Right ventricle myocardium superior (tissue), 1 donor: ENCODE data around the gene ZBTB20. TPM values are rescaled to one million over a fixed set of nuclear protein-coding genes. Genes with fewer than 3 reads are reported as not detected.

ENCODE experiments used
- ATAC-seq: fragments of 200-7000 bp; cut with Tn5 transposase; one replicate; pipeline ENCODE4 v1.9.1; 2020; ENCODE audit warnings: mild to moderate bottlenecking; ENCODE audit not compliant: poor library complexity
- DNase-seq: peaks from one replicate; pipeline ENCODE4 v3.0.0-alpha.2; 2020
- intact Hi-C: fragments of 100-400 bp; cut with DNase I; formaldehyde crosslinking; loops from one replicate; pipeline ENCODE4 v1.11.2; 2022
- total RNA-seq: library from RNA; stranded (reverse); fragmentation: NEBNext Ultra II Directional; extraction: Animal tissue kit (Norgen Biotek cat#: 25700); gene quantifications from one replicate; pipeline ENCODE4 v1.2.1, GENCODE V29; 2021
- donor health status: DM: no; HTN: yes; CAD: no; lungs with severe emphysema.

The ZBTB20 gene
- total RNA-seq, 1 donor from 2014 or later = 53.4 TPM

DNA sequence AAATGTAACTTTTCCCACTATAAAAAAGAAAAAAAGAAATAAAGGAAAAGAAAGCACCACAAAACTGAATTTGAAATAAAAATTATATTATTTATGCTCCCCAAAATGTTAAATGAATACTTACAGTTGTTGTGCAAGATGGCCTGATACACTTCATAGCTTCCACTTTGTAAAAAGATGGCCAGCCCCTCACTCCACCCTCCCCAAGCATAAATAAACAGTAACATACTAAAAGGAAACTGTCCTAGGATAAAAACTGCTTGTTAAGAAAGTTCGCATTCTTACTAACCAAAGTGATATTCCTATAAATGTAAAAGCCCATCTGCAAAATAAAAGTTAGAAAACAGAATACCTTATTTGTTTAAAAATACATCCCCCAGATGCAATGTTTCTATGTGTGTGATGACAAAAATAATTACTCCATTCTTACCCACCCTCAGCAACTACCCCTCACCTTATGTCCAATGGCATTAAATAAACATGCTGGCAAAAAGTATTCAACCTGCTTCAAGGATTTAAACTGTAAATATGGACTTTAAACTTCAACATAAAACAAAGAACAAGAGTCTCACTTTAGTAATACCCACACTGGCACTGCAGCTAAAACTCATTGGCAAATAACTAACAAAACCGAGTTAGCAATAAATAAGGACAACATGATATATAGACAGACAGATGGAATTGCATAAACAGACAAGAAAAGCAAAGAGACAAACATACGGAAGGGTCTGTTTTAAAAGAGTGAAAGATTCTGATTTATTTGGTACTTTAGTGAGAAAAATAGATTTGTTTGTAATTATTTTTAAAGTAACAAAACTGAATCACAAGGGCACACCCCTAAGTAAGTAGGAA, 47.7 kb downstream of the ZBTB20 start:
- ATAC-seq = no peak
- intact Hi-C loops = loop anchor here (5.0 kb wide), 1 partner anchor 267 kb away; no protein-coding TSS in a partner anchor

DNA sequence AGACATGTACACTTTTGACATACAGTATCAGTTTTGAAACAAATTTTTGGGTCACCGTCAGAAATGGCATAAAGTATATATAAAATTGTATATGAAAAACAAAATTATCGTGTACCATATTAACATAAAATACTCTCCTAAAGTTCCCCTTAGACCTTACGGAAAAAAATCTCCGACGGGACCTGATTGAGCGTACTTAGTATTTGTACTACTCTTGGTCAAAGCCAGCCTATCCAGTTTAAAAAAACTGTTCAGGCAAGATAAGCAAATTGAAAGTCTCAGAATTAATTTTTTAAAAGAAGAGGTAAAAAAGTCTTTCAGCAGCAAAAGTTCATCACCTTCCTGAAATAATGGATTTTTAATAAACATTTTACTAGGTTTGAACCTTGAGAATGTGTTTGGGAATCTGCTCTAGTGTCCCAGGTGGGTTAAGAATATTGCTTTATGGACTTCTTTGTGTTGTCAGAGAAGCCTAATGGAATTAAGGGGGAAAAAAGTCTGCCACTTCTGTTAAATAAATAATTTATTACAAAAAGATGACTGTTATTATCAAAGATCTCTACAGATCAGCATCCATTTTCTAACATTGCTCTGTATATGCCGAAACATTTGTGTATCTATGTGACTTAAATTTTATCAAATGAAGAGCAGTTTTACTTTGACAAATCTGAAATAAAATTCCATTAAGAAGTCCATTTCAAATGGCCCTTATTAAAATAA, 48.6 kb downstream of the ZBTB20 start:
- intact Hi-C loops = loop anchor here (5.0 kb wide), 1 partner anchor 266 kb away; no protein-coding TSS in a partner anchor
- ATAC-seq (no peak), DNase-seq (no peak)

More for the DNA sequence above, 47.7 kb downstream of the ZBTB20 start:
- DNase-seq = no peak

DNA sequence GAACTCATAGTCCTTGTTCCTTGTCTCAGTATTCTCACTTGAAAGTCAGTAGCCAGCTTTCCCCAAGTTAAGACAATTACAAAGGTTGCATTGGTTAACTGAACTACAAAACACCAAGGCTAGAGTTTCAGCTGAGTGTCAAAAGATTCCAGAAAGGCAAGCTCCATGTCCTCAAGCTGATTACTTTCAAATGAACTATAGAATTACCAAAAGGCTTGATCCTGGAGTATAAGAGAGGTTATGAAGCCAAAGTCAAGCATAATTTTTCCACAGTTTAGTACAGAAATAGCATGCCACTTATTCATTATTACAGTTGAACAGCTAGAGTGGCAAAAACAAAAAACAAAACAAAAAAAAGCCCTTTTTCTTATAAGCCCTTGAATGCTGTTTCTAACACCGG, 51.9 kb downstream of the ZBTB20 start:
- ATAC-seq = no peak
- intact Hi-C loops = loop anchor here (5.0 kb wide), 1 partner anchor 263 kb away; no protein-coding TSS in a partner anchor
- DNase-seq = no peak

DNA sequence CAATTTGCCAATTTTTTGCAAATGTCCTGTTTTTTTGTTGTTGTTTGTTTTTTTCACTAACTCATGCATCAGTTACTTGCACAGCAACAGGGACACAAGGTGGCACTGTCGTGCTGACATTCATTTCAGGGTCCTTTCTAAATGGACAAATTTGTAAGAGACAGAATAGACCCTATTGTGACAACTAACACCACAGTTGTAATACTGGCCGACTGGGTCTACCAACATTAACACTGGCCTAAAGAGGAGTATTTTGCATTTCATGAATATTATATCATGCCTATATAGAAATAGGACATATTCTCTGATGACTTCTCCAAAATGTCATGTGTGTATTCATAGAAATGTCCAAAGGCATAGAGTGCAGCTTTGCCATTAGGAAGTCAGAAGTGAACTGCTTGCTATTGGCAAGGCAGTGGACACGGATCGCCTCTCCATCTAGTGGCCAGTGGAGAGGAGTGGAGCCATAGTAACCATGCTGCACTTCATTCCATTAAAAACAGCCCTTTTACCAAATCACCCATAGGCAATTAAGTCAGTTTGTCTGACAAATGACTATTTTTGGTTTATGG, 54.8 kb downstream of the ZBTB20 start:
- ATAC-seq (peak; percentile 97), DNase-seq (peak; percentile 72)
- intact Hi-C loops = no loop called here

DNA sequence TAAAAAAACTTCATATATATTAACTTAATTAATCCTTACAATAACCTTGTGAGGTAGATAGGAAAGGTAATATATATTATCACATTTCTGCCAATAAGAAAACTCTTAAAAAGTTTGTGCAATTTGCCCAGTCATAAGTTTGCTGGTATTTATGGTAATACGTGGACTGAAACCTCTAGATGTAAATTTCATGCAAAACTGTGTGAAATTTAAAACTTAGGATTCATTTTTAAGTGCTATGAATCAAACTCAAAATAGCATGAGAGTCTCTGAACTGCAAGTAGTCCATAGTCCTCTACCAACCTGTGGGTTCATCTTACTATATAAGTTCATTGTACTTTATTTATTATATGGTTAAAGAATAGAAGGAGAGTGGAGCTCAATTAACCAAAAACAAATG, 56.4 kb downstream of the ZBTB20 start:
- DNase-seq = no peak
- intact Hi-C loops = no loop called here

DNA sequence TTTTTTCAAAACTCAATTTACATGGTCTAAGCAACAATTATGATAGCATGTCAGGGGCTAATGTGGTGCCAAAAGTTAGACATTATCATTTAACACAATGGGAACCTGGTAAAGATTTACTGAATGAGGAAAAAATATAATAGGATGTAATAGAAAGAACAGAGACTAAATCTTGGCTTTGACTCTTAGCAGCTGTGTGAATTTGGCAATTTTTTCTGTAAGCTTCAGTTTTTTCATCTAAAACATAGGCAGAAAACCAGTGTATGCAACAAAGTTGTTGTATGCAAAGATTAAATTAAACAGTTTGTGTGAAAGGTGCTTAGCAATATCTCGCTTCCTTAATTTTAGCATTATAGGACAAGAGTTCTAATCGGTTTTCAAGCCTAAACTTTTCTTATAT, 57.6 kb downstream of the ZBTB20 start:
- intact Hi-C loops = no loop called here
- DNase-seq (no peak), ATAC-seq (no peak)

More for the DNA sequence above, 56.4 kb downstream of the ZBTB20 start:
- no peak for ATAC-seq

DNA sequence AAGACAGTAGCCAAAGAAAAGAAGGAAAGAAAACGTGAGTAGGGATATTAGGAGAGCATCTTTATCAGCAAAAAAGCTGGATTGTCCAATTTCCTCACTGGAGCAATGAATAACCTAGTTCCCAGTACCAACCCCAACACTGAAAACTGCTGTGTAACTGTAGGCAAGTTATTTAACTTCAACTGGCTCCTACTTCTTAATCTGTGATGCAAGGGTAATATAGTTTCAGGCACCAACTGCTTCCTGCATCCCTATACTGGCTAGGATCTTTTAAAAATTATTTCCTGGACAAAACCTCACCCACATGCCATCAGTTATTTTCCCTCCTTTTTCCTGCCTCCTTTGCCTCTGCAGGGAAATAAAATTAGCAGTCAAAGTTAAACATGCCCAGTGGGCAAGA, 59.6 kb downstream of the ZBTB20 start:
- DNase-seq = no peak
- no peak for ATAC-seq
- intact Hi-C loops = no loop called here

DNA sequence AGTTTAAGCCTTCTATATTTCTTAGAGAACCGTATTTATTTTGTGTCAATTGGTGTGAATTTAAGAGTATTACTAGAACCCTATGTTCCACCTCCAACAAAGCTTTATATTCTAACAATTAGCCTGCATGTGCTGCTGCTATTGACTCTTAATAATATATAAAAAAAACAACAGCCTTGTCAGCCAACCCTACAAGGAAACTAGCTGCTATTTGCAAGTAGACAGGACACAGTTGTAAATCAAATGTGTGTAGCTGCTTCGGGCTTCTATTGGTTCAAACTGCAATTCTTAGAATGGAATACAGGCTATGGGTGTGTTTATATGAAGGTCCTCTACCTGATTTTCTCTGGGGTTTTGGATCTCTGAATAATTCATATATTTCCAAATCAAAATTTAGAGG, 60.7 kb downstream of the ZBTB20 start:
- ATAC-seq (no peak), DNase-seq (no peak)
- intact Hi-C loops = no loop called here

DNA sequence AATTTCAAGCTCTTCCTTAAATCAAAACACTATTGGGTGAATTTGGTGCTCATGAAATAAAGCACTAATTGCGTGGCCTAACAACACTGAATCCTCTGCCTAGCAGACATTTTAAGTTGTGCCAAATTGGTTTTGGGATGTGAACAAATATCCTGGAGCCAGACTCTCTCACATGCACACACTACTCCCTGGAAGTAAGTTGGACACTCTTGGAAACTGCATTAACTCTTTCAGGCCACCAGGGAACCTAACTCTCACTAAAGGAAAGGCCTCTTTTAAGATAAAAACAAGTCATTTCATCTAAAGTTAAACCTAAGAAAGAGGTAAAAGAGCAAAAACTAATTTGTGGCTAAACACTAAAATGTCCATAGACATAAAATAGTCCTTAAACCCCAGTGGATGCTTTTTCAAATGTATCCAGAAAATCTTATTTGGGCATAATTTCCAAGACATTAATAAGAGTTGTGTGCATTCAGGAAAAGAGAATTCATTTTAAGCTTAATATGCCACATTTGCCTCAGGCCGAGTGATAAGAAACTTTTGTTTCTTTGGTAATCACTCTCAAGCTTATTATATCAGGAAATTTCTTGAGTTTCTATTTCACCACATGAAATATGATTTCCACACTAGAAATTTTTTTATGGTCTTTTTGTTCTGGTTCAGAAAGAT, 61.8 kb downstream of the ZBTB20 start:
- peak; percentile 77 for ATAC-seq
- intact Hi-C loops = no loop called here

DNA sequence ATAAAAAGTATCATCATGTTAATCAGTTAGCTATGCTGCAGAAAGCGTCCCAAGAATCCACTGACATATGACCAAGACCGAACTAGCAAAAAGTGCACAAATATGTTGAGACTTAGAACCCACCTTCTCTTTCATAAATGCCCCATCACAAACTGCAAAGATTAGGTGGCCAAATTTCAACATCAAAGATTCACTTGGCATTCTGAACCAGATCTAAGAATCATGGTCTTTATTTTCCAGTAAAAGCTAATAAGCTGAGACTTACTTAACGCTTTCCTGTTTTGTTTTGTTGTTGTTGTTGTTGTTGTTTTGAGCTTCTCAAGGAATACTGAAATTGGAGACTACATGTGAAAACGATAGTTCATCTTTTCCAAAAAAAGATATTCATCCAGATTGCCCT, 62.4 kb downstream of the ZBTB20 start:
- ATAC-seq = peak; percentile 11
- intact Hi-C loops = no loop called here
- no peak for DNase-seq

More for the DNA sequence above, 61.8 kb downstream of the ZBTB20 start:
- DNase-seq = no peak

DNA sequence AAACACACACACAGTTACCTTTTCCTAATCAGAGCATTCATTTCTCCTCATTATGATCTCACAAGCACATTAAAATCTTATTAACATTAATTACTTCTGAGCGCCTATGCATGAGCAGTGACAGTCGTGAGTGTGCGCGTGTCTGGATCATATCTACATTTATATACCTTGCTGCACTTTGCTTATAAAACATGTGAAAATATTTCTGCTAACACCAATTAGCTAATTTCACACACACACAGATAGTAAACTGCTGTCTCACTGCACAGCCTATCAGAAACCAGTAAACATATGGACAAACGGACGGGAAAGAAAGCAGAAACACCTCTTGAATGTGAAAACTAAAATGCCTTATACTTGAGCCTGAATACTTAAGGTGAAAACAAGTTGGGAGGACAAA, 64.8 kb downstream of the ZBTB20 start:
- intact Hi-C loops = no loop called here
- no peak for ATAC-seq

DNA sequence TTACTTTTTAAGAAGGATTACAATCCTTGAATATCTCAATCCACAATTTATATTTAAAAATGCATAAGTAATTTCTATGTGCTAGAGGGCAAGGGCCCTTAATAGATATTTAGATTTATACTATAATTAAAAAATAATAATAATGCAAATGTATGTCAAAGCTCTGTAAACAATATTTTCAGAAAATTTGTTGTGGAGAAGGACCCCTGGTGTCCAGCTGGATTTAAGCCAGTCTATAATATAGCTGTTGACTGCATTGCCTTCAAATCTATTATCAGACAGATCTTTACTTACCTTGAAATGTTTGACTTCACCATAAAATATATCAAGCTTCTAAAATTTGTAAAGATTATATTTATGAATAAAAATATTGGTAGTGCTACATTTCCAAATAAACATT, 65.6 kb downstream of the ZBTB20 start:
- no peak for ATAC-seq
- DNase-seq = no peak
- intact Hi-C loops = no loop called here

More for the DNA sequence above, 64.8 kb downstream of the ZBTB20 start:
- no peak for DNase-seq

DNA sequence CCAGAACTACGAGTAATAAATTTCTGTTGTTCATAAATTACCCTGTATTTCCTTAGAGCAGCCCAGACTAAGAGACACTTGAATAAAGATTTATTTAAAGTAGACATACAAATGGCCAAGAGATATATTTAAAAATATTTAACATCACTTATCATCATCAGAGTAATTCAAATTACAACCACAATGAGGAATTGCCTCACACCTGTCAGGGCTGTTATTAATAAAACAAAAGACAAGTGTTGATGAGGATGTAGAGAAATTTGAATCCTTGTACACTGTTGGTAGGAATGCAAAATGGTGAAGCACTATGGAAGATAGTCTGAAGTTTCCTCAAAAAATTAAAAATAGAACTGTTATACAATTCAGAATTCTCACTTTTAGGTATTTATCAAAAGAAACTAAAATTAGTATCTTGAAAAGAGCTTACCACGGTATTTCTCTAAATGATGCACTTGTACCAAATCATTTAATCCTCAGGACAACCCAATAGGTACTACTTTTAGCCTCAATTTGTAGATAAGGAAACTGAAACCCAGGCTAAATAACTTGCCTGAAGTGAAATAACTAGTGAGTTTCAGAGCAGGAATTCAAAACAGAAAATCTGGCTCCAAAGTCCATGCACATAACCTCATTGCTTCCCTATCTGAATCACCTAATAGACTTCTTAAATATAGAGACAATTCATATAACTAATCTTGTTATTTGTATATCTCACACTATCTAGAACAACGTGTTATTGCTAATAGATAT, 69.4 kb downstream of the ZBTB20 start:
- intact Hi-C loops = no loop called here
- DNase-seq = no peak

DNA sequence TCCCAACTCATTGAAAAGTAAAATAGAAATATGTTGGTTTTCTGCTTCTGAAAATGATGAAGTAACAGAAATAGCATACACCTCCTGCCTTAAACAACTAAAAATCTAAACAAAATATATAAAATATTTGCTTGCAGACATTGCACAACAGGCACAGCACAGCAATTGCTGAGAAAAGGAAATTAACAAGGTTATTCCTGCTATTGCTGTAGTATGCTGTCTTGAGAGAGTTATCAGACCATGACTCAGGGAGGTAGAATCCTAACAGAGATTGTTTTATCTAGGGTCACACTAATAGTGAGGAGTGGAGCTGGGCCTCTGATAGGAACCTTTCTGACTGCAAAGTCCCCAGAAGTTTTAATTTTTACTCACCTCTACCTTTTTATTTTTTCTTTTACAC, 72.6 kb downstream of the ZBTB20 start:
- intact Hi-C loops = no loop called here
- DNase-seq (no peak), ATAC-seq (no peak)

More for the DNA sequence above, 69.4 kb downstream of the ZBTB20 start:
- ATAC-seq = no peak

DNA sequence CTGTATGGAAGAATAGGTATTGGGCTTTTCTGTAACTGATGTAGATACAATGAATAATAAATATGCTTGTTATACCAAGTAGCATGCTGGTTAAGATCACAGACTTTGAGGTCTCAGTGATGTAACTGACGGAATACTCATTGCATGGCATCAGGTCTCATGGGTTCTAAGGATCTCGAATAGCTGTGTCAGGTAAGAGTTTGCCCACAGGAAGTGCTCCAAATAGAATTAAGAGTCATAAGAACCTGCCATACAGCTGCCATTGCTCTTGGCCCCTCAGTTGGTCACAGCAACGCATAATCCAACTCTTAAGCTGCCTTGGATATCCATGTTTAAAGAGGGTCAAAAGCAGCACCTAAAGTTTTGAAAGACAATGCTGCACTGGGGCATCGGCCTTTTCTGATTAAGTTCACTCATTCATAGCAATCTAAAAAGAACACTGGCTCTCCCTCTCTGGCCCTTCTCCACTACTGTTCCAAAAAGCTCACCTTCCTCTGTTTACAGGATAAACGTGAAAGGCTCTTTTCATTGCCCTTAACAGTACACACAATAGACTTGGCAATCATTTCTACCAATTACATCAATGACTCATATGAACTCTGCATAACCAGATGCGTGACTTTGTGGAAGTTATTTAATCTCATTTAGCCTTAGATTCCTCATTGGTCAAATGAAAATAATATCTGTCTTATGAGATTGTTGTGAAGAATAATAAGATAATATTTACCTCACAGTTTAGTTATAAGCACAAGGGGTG, 74.6 kb downstream of the ZBTB20 start:
- no peak for DNase-seq
- ATAC-seq = peak; percentile 59
- intact Hi-C loops = no loop called here

DNA sequence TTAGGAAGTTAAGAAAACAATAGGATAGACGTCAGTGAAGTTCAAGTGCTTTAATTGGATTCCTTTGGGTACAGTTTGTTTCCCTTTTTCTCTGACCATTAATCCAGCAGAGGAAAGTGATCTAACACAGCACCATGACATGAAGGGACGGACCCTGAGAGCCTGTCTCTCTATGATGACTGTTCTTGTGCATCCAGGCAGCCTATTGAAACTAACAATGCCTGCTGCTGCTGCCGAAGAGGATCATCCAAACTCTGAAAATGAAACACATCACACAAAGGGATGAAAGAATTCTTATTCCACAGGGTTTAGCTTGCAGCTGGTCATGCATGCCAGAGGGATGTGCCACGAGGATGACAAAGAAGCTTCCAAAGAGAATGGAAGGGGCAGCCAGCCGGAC, 75.5 kb downstream of the ZBTB20 start:
- ATAC-seq (peak; percentile 49), DNase-seq (no peak)
- intact Hi-C loops = no loop called here

DNA sequence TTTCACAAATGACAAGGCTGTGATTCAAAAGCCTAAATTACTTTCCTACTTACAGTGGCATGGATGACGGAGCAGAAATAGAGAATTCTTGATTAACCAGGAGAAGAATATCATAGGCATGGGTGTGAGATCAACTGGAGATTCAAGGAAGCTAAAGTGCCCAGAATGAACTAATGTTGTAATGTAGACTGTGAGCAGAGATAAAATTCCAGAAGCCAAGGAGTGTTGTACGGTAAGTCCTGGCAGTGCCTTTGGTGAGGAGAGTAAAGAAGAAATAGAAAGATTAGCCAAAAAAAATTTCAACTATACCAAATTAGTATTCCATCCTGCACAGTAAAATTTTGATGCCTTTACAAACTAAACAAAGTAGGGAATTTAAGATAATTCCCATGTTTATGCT, 75.9 kb downstream of the ZBTB20 start:
- DNase-seq = no peak
- intact Hi-C loops = no loop called here
- no peak for ATAC-seq

DNA sequence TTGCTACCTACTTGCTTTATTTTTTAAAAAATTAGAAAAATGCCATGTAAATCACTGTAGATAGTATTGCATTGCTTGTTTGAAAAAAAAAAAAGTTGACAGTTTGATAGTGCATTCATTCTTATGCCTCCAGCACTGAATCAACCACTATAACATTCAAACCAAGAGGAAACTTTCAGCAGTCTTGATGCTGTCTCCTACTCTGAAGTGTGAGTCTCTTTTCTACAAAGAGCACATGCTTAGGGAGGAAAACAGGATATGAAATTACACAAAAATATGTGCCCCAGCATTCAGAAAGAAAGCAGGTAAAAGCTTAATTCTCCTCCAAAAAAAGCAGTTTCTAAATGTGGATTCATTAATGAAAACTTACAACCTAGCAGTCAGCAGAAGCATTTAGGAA, 78.3 kb downstream of the ZBTB20 start:
- intact Hi-C loops = no loop called here
- ATAC-seq (no peak), DNase-seq (no peak)
